BE2C (cell line): ENCODE measurements around the gene CPB2.

Source experiments
- DNase-seq: peaks from one replicate; pipeline ENCODE4 v3.0.0-alpha.2; 2020
- H3K27me3 ChIP-seq: fragments of 250-450 bp; sonication (Bioruptor Pico); 2 replicates; pipeline ENCODE4 v1.5.1; 2020; ENCODE audit warnings: mild to moderate bottlenecking
- H3K36me3 ChIP-seq: fragments of 250-450 bp; sonication (Bioruptor Pico); 2 replicates; pipeline ENCODE4 v1.5.1; 2020; ENCODE audit warnings: mild to moderate bottlenecking
- H3K4me1 ChIP-seq: fragments of 250-450 bp; sonication (Bioruptor Pico); 2 replicates; pipeline ENCODE4 v1.5.1; 2020
- H3K4me3 ChIP-seq: 2 replicates; pipeline ENCODE4 v1.5.1; 2011; ENCODE audit warnings: low read depth, low read length
- H3K9me3 ChIP-seq: fragments of 250-450 bp; sonication (Bioruptor Pico); 2 replicates; pipeline ENCODE4 v1.5.1; 2020
- TF ChIP-seq, protein P1 (sequence below): IDR thresholded peaks from 2 replicates; pipeline ENCODE4 v1.5.1; 2012; ENCODE audit warnings: mild to moderate bottlenecking, low read depth, low read length

CPB2 gene

DNA sequence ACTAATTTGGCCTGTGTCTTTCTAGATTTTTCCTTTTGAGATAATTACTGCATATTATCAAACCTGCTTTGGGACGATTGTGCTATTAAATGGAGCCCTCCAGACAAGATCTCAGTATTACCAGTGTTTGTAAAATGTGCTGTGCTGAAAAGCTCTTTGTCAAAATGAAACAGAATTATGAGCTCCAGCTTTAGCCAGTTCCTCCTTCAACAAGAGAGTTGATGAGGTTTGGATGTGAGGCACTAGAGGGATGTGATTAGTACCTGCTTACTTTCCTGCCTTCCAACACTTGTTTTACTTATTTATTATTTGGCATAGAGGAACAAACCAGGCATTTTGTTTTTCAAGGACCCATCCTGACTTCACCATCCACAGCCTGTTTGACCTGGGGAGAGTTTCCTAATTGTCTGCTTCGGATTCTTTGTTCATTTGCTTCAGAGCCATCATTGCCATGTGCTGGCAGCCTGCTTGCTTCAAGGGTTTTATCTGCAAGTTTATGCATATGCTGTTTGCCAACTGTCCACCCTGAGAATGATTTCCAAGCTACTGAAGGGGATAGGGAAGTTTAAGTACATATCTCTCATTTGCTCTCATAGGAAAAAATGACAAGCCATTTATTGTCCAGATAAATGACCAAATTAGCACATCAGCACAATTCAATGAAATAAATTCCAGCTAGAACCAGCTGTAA, 32.9 kb upstream of the CPB2 start:
- no peaks in the 10 kb centered on the region for H3K27me3 ChIP-seq
- no peaks in the 10 kb centered on the region for H3K4me1 ChIP-seq
- TF ChIP-seq, protein P1, sequence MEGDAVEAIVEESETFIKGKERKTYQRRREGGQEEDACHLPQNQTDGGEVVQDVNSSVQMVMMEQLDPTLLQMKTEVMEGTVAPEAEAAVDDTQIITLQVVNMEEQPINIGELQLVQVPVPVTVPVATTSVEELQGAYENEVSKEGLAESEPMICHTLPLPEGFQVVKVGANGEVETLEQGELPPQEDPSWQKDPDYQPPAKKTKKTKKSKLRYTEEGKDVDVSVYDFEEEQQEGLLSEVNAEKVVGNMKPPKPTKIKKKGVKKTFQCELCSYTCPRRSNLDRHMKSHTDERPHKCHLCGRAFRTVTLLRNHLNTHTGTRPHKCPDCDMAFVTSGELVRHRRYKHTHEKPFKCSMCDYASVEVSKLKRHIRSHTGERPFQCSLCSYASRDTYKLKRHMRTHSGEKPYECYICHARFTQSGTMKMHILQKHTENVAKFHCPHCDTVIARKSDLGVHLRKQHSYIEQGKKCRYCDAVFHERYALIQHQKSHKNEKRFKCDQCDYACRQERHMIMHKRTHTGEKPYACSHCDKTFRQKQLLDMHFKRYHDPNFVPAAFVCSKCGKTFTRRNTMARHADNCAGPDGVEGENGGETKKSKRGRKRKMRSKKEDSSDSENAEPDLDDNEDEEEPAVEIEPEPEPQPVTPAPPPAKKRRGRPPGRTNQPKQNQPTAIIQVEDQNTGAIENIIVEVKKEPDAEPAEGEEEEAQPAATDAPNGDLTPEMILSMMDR: no peak
- no peak overlapping the region for H3K4me3 ChIP-seq
- no peaks in the 10 kb centered on the region for H3K9me3 ChIP-seq
- H3K36me3 ChIP-seq: no peaks in the 10 kb centered on the region
- no peak for DNase-seq

DNA sequence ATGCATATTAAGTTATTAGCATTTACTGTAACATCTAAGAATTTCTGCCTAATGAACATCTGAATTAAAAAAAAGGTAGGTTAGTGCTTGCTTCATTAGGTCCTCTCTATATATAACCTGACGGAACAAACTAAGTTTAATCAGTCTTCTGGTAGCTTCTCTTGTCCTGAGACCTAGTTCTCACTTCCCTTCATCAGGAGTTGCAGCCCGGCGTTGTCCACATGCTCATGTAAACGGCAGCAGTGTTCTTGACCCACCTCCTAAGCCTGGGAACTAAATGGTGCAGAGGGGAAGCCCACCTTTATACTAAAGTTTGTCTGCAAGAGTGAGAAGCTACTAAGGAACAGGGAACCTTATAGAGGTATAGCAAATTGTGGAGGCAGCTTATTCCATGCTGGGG, 31.9 kb upstream of the CPB2 start:
- no peaks in the 10 kb centered on the region for H3K27me3 ChIP-seq
- H3K9me3 ChIP-seq: no peaks in the 10 kb centered on the region
- no peaks in the 10 kb centered on the region for H3K36me3 ChIP-seq
- TF ChIP-seq, protein P1: no peak
- no peak for DNase-seq
- no peak overlapping the region for H3K4me3 ChIP-seq
- no peaks in the 10 kb centered on the region for H3K4me1 ChIP-seq

DNA sequence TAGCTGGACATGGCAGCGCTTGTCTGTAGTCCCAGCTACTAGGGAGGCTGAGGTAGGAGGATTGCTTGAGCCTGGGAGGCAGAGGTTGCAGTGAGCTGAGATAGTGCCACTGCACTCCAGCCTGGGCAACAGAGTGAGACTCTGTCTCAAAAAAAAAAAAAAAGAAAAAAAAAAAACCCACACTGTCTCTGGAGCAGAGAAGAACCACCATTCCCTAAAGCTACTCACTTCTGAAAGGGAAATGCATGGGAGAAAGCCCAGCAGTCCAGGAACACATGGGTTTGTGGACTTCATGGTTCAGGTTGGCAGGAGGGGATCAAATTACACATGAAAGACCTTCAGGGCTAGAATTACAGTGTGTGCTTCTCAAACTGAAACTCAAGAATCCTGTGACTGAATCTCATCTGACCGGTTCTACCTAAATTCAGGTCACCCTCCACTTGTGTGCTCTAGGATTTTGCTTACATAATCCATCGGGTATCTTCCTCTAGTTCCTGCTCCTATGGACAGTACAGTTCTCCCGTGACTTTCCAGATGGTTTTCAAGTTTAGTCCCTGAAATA, 30.2 kb upstream of the CPB2 start:
- H3K27me3 ChIP-seq: no peaks in the 10 kb centered on the region
- H3K4me1 ChIP-seq: no peaks in the 10 kb centered on the region
- H3K4me3 ChIP-seq: no peak overlapping the region
- TF ChIP-seq, protein P1: no peak
- DNase-seq: no peak
- no peaks in the 10 kb centered on the region for H3K9me3 ChIP-seq
- no peaks in the 10 kb centered on the region for H3K36me3 ChIP-seq

DNA sequence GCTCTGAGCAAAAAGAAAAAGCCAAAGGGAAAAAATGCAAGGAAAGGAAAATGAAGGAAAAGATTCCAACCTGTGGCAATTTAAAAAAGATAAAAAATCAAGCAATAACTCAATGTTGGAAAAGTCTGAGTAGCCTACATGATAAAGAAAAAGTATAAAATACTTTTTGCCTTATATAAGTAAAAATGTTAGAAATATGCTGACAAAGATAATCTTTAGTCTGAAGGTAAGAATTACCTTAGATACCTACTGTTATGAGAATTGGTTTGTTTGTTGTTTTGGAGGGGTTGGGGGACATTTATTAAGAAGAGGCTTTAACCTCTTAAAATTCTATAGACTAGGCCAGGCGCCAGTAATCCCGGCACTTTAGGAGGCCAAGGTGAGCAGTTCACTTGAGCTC, 29.7 kb upstream of the CPB2 start:
- TF ChIP-seq, protein P1: no peak
- H3K9me3 ChIP-seq: no peaks in the 10 kb centered on the region
- no peaks in the 10 kb centered on the region; the same call in 1 of the 2 replicates for H3K27me3 ChIP-seq
- H3K4me3 ChIP-seq: no peak overlapping the region
- no peaks in the 10 kb centered on the region for H3K36me3 ChIP-seq
- H3K4me1 ChIP-seq: no peaks in the 10 kb centered on the region
- DNase-seq: no peak

DNA sequence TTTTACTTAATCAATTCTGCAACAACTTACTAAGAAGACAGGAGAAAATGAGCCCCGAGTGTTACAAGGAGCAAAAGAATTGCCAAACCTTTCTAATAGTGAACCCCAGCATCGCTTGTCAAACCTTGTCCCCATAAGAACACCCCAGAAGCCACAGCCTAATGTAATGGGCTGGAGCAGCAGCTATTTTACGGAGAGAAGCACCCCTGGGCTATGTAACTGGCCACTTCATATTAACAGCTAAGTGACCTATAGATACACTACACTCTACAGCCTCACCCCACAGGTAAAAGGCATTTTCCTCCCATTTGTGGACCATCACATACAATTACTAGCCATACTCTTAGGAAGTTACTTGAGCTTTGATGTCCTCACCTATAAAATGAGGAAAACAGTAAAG, 27.3 kb upstream of the CPB2 start:
- no peak overlapping the region for H3K4me3 ChIP-seq
- DNase-seq: no peak
- H3K4me1 ChIP-seq: no peaks in the 10 kb centered on the region
- no peaks in the 10 kb centered on the region for H3K9me3 ChIP-seq
- TF ChIP-seq, protein P1: no peak
- no peaks in the 10 kb centered on the region; the same call in 1 of the 2 replicates for H3K27me3 ChIP-seq
- H3K36me3 ChIP-seq: no peaks in the 10 kb centered on the region

DNA sequence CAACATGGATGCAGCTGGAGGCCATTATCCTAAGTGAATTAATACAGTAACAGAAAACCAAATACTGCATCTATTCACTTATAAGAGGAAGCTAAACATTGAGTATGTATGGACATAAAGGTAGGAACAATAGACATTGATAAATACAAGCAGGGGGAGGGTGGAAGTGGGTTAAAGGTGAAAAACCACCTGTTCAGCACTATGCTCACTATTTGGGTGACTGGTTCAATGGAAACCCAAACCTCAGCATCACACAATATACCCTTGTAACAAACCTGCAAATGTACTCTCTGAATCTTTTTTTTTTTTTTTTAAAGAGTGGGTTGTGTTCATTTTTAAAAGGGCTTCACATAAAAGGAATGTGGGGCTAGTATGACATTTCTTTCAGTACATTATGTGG, 26.9 kb upstream of the CPB2 start:
- no peaks in the 10 kb centered on the region for H3K9me3 ChIP-seq
- H3K4me1 ChIP-seq: no peaks in the 10 kb centered on the region
- TF ChIP-seq, protein P1: no peak
- DNase-seq: no peak
- H3K27me3 ChIP-seq: no peaks in the 10 kb centered on the region; the same call in 1 of the 2 replicates
- no peaks in the 10 kb centered on the region for H3K36me3 ChIP-seq
- H3K4me3 ChIP-seq: no peak overlapping the region
